HEK293T (cell line): ENCODE results near the gene PRKAB1.

Experiments used
- CTCF ChIA-PET: fragments of 350-600 bp; formaldehyde crosslinking; extraction: SDS; loops from one replicate; lab custom pipeline; 2021; ENCODE audit warnings: antibody characterized with exemption, inconsistent platforms; lab: Yijun Ruan, JAX
- POLR2A ChIA-PET: fragments of 350-600 bp; formaldehyde crosslinking; extraction: SDS; loops from one replicate; lab custom pipeline; 2020; ENCODE audit warnings: antibody characterized with exemption, inconsistent platforms; lab: Yijun Ruan, JAX
- DNase-seq: peaks from one replicate; pipeline ENCODE4 v3.0.0; 2012; ENCODE audit warnings: mixed read lengths; ENCODE audit errors: extremely low spot score
- ARNT ChIP-seq: fragments of 450-650 bp; IDR thresholded peaks from 2 replicates; pipeline ENCODE4 v1.6.1; 2017; ENCODE audit warnings: mild to moderate bottlenecking
- BHLHE40 ChIP-seq: fragments of 450-650 bp; IDR thresholded peaks from 2 replicates; pipeline ENCODE4 v1.6.1; 2016; ENCODE audit warnings: mild to moderate bottlenecking, moderate library complexity, borderline replicate concordance
- CTBP1 ChIP-seq: fragments of 450-650 bp; IDR thresholded peaks from 2 replicates; pipeline ENCODE4 v1.6.1; 2016; ENCODE audit warnings: borderline replicate concordance
- ELF4 ChIP-seq: fragments of 450-650 bp; IDR thresholded peaks from 2 replicates; pipeline ENCODE4 v1.6.1; 2017; ENCODE audit warnings: antibody characterized with exemption
- FOXA1 ChIP-seq: fragments of 450-650 bp; IDR thresholded peaks from 2 replicates; pipeline ENCODE4 v1.6.1; 2016; ENCODE audit warnings: mild to moderate bottlenecking
- FOXK2 ChIP-seq: fragments of 450-650 bp; IDR thresholded peaks from 2 replicates; pipeline ENCODE4 v1.6.1; 2016; ENCODE audit warnings: mild to moderate bottlenecking
- FOXM1 ChIP-seq: fragments of 450-650 bp; IDR thresholded peaks from 2 replicates; pipeline ENCODE4 v1.6.1; 2017; ENCODE audit warnings: mild to moderate bottlenecking, borderline replicate concordance
- HDGF ChIP-seq: fragments of 450-650 bp; IDR thresholded peaks from 2 replicates; pipeline ENCODE4 v1.6.1; 2017; ENCODE audit warnings: antibody characterized with exemption, borderline replicate concordance
- L3MBTL2 ChIP-seq: fragments of 450-650 bp; conservative IDR thresholded peaks from 2 replicates; pipeline ENCODE4 v1.6.1; 2016; ENCODE audit warnings: mild to moderate bottlenecking
- LEF1 ChIP-seq: fragments of 450-650 bp; IDR thresholded peaks from 2 replicates; pipeline ENCODE4 v1.6.1; 2017; ENCODE audit warnings: mild to moderate bottlenecking, borderline replicate concordance
- NFRKB ChIP-seq: fragments of 450-650 bp; IDR thresholded peaks from 2 replicates; pipeline ENCODE4 v1.6.1; 2016; ENCODE audit warnings: mild to moderate bottlenecking, moderate library complexity
- SP1 ChIP-seq: fragments of 450-650 bp; IDR thresholded peaks from 2 replicates; pipeline ENCODE4 v1.6.1; 2017
- SUZ12 ChIP-seq: fragments of 450-650 bp; IDR thresholded peaks from 2 replicates; pipeline ENCODE4 v1.6.1; 2016; ENCODE audit warnings: mild to moderate bottlenecking
- TARDBP ChIP-seq: fragments of 450-650 bp; IDR thresholded peaks from 2 replicates; pipeline ENCODE4 v1.6.1; 2016
- ZNF384 ChIP-seq: fragments of 450-650 bp; IDR thresholded peaks from 2 replicates; pipeline ENCODE4 v1.6.1; 2016
- TF ChIP-seq, protein P1 (sequence below): fragments of 450-650 bp; IDR thresholded peaks from 2 replicates; pipeline ENCODE4 v1.6.1; 2016

The PRKAB1 gene

DNA sequence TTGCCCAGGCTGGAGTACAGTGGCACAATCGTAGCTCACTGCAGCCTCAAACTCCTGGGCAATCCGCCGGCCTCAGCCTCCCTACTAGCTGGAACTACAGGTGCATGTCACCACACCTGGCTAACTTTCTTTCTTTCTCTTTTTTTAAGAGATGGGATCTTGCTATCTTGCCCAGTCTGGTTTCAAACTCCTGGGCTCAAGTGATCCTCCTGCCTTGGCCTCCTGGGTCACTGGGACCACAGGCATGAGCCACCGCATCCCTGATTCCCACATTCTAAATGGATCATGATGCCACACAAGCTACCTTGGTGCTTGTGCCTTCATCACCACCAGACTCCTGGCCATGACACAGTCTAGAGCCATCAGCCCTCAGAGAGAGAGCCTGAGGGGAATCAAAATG lies 43.8 kb downstream of the PRKAB1 start:
- TF ChIP-seq CTBP1 (no peak), FOXK2 (no peak), BHLHE40 (no peak)
- CTCF ChIA-PET, result no interaction called here
- no peak for DNase-seq
- POLR2A ChIA-PET, result no interaction called here

DNA sequence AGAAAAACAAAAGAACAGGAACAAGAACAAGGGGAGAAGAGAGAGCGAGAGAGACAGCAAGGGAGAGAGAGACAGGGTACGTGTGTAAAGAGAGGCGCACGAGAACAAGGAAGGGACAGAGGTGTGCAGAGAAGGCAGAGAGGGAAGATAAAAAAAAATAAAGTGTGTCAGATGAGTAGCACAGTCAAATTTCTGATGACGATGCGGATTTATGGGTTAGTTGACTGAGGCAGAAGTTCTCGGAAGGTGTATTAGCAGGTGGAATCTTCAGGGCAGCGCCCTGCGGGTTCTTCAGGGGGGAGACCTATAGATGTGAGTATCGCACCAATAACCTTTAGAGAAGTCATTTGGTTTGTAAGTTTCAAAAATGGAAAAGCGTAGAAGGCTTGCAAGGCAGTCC lies 44.8 kb downstream of the PRKAB1 start:
- ChIA-PET CTCF (interaction anchor here (0.6 kb wide), 1 partner anchor 10 kb away, joined by 4 read pairs; no protein-coding TSS in a partner anchor), POLR2A (no interaction called here)
- no peak for DNase-seq
- no peak for TF ChIP-seq FOXA1
- no peak for TF ChIP-seq SP1

DNA sequence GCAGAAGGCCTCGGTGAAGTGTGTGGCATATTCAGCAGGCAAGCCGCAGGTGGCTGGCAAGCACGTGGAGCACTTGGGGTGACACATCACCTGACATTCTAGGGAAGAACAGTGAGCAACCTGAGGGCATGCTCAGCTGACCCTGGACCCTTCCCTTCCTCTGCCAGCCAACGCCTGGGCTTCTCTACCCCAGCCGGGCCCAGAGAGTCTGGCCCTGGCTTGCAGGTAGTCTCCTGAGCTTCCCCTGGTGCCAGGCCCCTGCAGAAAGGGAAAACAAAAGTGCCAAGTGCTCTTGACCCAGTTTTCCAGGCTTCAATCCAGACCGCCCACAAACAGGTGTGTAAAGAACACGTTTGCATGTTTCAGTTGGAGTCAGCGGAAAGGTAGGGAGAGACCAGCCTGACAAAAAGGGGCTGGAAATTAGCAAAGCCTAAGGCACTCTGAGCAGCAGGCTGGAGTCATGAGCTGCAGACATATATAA lies 45.7 kb downstream of the PRKAB1 start:
- ChIA-PET CTCF (no interaction called here), POLR2A (no interaction called here)
- no peak for DNase-seq
- TF ChIP-seq SUZ12 (no peak), ZNF384 (no peak), ELF4 (no peak), FOXM1 (no peak), HDGF (no peak), L3MBTL2 (no peak), LEF1 (no peak), ARNT (no peak)

DNA sequence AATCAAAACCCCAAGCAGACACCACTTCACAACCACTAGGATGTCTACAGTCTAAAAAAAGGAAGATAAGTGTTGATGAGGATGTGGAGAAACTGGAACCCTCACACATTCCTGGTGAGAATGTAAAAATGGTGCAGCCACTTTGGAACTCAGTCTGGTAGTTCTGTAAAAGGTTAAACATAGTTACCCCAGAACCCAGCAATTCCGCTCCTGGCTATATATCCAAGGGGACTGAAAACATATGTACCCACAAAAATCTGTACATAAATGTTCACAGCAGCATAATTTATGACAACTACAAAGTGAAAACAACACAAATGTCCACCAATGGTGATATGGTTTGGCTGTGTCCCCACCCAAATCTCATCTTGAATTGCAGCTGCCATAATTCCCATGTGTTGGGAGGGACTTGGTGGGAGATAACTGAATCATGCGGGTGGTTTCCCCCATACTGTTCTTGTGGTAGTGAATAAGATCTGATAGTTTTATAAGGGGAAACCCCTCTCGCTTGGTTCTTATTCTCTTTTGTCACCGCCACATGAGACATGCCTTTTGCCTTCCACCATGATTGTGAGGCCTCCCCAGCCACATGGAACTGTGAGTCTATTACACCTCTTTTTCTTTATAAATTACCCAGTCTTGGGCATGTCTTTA lies 46.8 kb downstream of the PRKAB1 start:
- DNase-seq, result no peak
- CTCF ChIA-PET, result no interaction called here
- TF ChIP-seq, protein P1, sequence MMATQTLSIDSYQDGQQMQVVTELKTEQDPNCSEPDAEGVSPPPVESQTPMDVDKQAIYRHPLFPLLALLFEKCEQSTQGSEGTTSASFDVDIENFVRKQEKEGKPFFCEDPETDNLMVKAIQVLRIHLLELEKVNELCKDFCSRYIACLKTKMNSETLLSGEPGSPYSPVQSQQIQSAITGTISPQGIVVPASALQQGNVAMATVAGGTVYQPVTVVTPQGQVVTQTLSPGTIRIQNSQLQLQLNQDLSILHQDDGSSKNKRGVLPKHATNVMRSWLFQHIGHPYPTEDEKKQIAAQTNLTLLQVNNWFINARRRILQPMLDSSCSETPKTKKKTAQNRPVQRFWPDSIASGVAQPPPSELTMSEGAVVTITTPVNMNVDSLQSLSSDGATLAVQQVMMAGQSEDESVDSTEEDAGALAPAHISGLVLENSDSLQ, result no peak
- no peak for TF ChIP-seq ZNF384
- TF ChIP-seq CTBP1, result no peak
- no peak for TF ChIP-seq ELF4
- no peak for TF ChIP-seq LEF1
- TF ChIP-seq SP1, result no peak
- TF ChIP-seq BHLHE40, result no peak
- TF ChIP-seq TARDBP, result no peak
- TF ChIP-seq FOXK2, result no peak
- no peak for TF ChIP-seq L3MBTL2
- TF ChIP-seq SUZ12, result no peak
- no peak for TF ChIP-seq HDGF
- TF ChIP-seq NFRKB, result no peak
- no peak for TF ChIP-seq FOXA1
- TF ChIP-seq FOXM1, result no peak
- TF ChIP-seq ARNT, result no peak
- POLR2A ChIA-PET, result no interaction called here

DNA sequence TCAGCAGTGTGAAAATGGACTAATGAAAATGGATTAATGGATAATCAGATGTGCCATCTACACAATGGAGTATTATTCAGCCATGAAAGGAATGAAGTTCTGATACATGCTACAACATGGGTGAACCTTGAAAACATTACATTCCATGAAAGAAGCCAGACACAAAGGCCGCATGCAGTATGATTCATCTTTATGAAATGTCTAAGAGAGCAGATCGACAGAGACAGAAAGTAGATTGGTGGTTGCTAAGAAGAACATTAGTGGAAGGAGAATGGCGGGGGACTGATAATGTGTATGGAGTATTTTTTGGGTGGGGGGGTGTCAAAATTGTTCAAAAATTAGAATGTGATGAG lies 47.3 kb downstream of the PRKAB1 start:
- ChIA-PET POLR2A (no interaction called here), CTCF (no interaction called here)
- DNase-seq, result no peak
- no peak for TF ChIP-seq FOXM1
- TF ChIP-seq L3MBTL2, result no peak
- no peak for TF ChIP-seq ARNT

DNA sequence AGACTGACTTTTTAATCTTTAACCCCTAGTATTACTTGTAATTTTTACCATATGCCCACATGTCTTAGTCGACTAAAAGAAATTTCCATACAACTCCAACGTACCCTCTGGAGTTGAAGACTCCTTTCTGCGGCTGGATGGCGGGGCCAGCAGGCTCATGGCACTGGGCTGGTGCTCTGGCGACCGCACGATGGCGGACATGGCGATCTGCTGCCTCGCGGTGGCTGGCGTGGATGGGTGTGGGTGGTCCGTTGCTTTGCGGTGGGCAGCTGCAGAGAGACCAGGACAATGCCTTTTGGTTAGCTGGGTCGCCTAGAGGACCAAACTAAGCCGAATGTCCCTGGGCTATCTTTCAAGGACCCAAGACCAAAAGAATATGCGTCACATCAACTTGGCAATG lies 50.2 kb downstream of the PRKAB1 start:
- DNase-seq, result no peak
- no peak for TF ChIP-seq HDGF
- no peak for TF ChIP-seq L3MBTL2
- TF ChIP-seq FOXM1, result no peak
- TF ChIP-seq BHLHE40, result no peak
- no peak for TF ChIP-seq ARNT
- no peak for TF ChIP-seq ELF4
- TF ChIP-seq SUZ12, result no peak
- no peak for TF ChIP-seq TARDBP
- TF ChIP-seq FOXK2, result no peak
- TF ChIP-seq ZNF384, result no peak
- no peak for TF ChIP-seq FOXA1
- POLR2A ChIA-PET, result no interaction called here
- CTCF ChIA-PET, result no interaction called here

DNA sequence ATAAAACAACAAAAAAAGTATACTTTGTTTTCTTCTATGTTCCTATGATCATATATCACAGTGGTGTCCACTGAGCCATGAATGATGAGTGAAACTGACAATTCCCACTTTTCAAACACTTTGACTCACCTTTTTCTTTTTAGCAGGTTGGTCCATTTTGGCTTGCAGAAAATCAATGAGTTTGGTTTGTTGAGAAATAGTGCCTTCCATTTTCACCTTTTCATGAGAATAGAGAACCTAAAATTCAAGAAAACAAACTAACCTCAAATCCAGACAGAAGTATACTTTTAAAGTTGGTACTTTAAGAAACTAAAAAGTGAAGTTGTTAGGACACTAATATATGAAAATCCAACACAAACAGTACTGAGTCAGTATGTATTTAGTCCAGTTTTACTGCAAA lies 52.4 kb downstream of the PRKAB1 start:
- CTCF ChIA-PET, result no interaction called here
- TF ChIP-seq TARDBP (no peak), NFRKB (no peak), BHLHE40 (no peak), SUZ12 (no peak), FOXK2 (no peak), LEF1 (no peak), HDGF (no peak), SP1 (no peak), FOXM1 (no peak)
- TF ChIP-seq, protein P1, result no peak
- POLR2A ChIA-PET, result no interaction called here
- DNase-seq, result no peak

DNA sequence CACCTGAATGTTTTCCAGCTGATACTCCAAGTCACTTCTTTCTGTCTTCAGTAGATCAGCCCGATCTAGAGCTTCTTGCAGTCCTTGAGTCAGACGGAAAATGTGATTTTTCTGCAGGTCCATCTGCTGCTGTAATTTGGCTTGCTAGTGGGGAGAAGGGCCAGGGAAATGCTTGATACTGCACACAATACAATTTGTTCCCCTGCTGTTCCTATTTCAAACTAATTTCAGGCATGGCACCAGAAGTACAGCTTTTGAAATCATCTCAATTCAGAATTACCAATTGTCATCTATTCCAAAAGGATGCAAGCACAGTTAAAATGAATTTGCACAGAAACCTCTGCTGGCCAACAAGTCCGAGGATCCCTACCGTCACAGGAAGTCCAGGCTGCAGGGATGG lies 53.4 kb downstream of the PRKAB1 start:
- TF ChIP-seq BHLHE40 (no peak), ZNF384 (no peak), CTBP1 (no peak)
- no peak for DNase-seq
- ChIA-PET CTCF (no interaction called here), POLR2A (no interaction called here)
